Gastroesophageal sphincter (tissue), 3 donors: ENCODE results near the gene DHH.

Source experiments
- CTCF ChIP-seq, 4 experiments: fragments of 200-600 bp in 2 of 4; fragments of 450-650 bp in 2 of 4; sonication (generic) in 1 of 4; IDR thresholded peaks; one replicate each; pipeline ENCODE4 v1.5.1; 2017 to 2019; ENCODE audit warnings: antibody characterized with exemption in 4 of 4, mild to moderate bottlenecking in 2 of 4, moderate library complexity in 2 of 4
- EP300 ChIP-seq: sonication (generic); formaldehyde crosslinking; IDR thresholded peaks from one replicate; pipeline ENCODE4 v1.6.1; 2017; ENCODE audit warnings: antibody characterized with exemption, mild to moderate bottlenecking
- POLR2A ChIP-seq, 2 donors: fragments of 450-650 bp; IDR thresholded peaks; one replicate each; pipeline ENCODE4 v1.6.1; 2017; ENCODE audit warnings: antibody characterized with exemption in 2 of 2, mild to moderate bottlenecking in 2 of 2, moderate library complexity in 1 of 2
- POLR2AphosphoS5 ChIP-seq: sonication (generic); formaldehyde crosslinking; IDR thresholded peaks from one replicate; pipeline ENCODE4 v1.6.1; 2017; ENCODE audit warnings: antibody characterized with exemption

DNA sequence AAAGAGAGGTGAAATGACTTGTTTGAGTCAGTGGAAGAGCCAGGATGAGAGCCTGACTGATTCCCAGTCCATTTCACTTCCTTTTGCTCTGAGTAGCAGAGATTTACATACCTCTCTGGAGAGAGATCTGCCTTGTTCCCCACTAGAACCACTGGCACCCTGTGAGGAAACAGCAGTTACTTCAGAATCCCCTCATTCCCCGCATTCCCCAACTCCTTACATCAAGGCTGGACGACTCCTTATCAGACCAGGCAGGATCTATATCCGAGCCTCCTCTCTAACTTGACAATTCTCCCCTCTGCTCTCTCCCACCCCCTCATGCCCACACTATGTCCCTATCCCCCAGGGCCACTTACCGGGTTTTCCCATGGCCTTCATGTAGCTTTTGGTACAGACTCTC is 28.5 kb downstream of the DHH start:
- no peak for TF ChIP-seq POLR2A (IDR thresholded peaks at IDR 0.05)
- TF ChIP-seq CTCF (IDR thresholded peaks at IDR 0.05): no peak
- no peak for TF ChIP-seq POLR2AphosphoS5
- TF ChIP-seq EP300: no peak
